NCI-H2171 (cell line): ENCODE data around the gene ECM1.
A peak's percentile ranks its signal among the peaks of the same experiment; 100 is the strongest.

Experiments
- DNase-seq: peaks from one replicate; lab custom pipeline; 2025; lab: John Stamatoyannopoulos, UW

ECM1 gene

GRCh38 chr1:150545486-150546032 lies 37.6 kb downstream of the ECM1 start:
- no peak for DNase-seq

- DNase-seq = no peak
Observed at GRCh38 chr1:150546294-150546937, 38.5 kb downstream of the ECM1 start.

- DNase-seq = no peak
Observed at GRCh38 chr1:150548324-150548631, 40.4 kb downstream of the ECM1 start.

DNA sequence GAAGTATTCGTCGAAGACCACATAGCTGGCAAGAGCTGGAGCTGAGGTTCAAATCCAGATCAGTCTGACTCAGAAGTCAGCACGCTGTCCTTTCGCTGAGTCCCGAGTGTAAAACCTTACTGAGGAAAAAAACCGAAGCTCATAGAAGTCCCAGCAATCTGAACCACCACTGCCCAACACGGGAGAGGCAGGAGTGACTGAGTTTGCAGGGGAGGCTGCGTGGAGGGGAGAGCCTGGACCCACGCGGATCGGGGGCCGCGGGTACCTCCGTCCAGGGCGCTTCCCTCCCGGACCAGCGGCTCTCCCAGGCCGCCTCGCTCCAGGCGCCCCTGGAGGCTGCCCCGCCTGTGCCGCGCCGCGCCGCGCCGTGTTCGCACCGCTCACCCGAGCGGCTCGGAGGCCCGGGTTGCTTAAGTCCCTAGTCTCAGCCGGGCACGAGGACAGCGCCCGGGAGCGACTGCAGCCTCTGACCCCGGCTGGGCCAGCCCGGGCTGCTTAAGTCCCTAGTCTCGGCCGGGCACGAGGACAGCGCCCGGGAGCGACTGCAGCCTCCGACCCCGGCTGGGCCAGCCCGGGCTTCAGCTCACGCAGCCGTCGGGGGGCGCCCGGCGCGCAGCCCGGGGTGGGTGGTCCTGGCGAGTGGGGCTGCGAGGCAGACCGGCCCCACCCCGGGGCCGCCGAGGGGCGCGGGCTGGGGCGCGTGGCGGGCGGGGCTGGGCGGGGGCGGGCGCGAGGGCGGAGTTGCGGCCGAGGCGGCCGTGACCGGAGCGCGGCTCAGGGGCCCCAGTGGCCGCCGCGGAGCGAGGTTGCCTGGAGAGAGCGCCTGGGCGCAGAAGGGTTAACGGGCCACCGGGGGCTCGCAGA lies 41.0 kb downstream of the ECM1 start, which contains the start of gene ADAMTSL4:
Gene ADAMTSL4 (plus strand): TSS at position 777 of the 864 bp plus-strand sequence. CDS start 2,881 bp downstream, outside the sequence.
- peak; percentile 35 for DNase-seq

DNA sequence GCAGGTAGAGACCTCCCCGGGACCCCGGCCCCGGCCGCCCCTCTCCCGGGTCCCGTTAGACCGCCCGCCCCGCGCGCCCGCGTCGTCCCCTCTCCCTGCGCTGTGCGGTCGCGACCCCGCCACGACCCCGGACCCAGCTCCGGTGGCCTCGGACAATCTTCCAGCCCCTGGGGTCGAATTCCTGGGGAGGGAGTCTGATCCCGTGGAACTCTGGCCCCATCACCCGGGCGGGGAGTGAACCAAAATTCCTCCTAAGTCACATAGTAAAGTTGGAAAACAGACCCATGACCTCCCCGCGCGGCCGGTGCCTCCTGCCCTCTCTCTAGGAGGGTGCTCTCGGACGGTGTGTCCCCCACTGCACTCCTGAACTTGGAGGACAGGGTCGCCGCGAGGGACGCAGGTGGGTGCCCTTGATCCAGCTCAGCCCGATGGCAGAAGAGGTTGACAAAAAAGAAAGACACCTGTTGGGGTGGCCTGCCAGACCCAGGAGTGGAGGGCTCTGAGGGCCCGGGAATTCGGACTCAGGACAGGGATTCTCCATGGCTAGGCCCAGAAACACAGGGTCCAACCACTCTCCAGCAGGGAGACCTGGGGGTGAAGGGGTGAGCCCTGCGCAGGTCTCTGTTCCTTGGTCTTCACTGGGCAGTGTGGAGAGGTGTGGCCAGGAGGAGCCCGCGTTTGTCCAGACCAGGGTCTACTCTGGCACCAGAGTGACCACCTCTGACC lies 41.8 kb downstream of the ECM1 start:
- DNase-seq = no peak

- DNase-seq = no peak
Observed at GRCh38 chr1:150550222-150551050, 42.5 kb downstream of the ECM1 start.

GRCh38 chr1:150551051-150551783 lies 43.3 kb downstream of the ECM1 start:
- DNase-seq = no peak

GRCh38 chr1:150551784-150552127 lies 43.8 kb downstream of the ECM1 start:
- DNase-seq = no peak

DNA sequence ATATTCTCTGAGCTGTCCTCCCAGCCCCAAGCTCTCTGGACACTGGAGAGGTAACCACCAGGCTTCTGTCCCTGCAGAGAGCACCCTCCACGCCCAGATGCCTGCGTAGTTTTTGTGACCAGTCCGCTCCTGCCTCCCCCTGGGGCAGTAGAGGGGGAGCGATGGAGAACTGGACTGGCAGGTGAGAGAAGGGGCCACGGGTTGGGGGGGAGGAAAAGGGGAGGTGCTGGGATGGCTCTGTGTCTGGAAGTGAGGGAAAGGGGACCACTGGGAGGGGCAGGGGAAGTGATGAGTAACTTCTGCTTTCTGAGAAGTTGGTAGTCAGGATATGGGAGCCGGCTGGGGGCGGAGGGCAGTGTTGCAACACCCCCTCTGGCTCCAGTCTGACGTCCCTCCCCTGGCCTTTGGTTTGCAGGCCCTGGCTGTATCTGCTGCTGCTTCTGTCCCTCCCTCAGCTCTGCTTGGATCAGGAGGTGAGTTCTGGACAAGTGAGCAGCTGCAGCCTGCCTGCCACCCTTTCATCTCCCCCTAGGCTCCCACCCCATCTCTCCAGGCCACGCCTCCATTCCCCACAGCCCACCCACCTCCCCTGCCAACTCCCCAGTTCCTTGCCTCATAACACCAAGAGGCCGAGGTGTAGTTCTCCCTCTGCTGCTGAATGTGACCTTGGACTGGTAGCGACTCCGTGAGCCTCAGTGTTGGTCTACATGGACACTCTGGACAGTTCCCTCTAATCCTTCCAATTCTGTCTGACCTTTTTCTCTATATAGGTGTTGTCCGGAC lies 44.4 kb downstream of the ECM1 start:
- no peak for DNase-seq

GRCh38 chr1:150552911-150553289 lies 45.0 kb downstream of the ECM1 start:
- no peak for DNase-seq

- no peak for DNase-seq
Observed at GRCh38 chr1:150553392-150554085, 45.6 kb downstream of the ECM1 start.

DNA sequence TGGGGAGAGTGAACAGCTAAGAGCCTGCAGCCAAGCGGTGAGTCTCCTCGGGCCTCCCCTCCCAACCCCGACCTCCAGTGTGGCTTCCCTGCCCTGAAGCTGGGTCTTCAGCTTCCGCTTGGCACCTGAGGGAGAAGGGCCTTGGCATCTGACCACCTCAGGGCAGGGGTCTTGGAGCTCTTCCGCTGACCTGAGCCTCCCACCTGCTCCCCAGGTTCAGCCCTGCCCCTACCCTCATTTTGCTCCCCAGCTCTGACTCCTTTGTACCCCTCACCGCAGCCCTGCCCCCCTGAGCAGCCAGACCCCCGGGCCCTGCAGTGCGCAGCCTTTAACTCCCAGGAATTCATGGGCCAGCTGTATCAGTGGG lies 46.2 kb downstream of the ECM1 start:
- DNase-seq = no peak

- DNase-seq = no peak
Observed at GRCh38 chr1:150555198-150555970, 47.5 kb downstream of the ECM1 start.

- no peak for DNase-seq
Observed at GRCh38 chr1:150555971-150556865, 48.3 kb downstream of the ECM1 start.

GRCh38 chr1:150557065-150557600 lies 49.2 kb downstream of the ECM1 start:
- no peak for DNase-seq

GRCh38 chr1:150557813-150558212 lies 49.9 kb downstream of the ECM1 start:
- DNase-seq = no peak

DNA sequence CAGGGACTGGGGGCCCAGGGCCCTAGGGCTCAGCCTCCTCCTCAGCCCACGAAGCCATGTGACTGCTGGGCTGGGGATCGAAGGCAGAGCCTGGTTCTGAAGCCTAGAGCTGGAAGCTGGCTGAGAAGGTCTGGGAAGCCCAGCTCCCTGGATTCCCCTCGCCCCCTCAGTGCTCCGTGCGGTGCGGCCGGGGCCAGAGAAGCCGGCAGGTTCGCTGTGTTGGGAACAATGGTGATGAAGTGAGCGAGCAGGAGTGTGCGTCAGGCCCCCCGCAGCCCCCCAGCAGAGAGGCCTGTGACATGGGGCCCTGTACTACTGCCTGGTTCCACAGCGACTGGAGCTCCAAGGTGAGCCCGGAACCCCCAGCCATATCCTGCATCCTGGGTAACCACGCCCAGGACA lies 50.4 kb downstream of the ECM1 start:
- no peak for DNase-seq
